Neuronal stem cell (in vitro differentiated cells): ENCODE results near the gene LILRA2.

ENCODE experiments used
- DNase-seq: peaks from one replicate; pipeline ENCODE4 v3.0.0-alpha.2; 2013; ENCODE audit warnings: low spot score
- H2AFZ ChIP-seq: one replicate; pipeline ENCODE4 v1.6.1; 2013; ENCODE audit warnings: mild to moderate bottlenecking, low read length, inconsistent platforms
- H2AK5ac ChIP-seq: 2 replicates; pipeline ENCODE4 v1.6.1; 2013; ENCODE audit warnings: low read depth, mild to moderate bottlenecking, inconsistent platforms, low read length, moderate library complexity, mixed read lengths
- H2BK120ac ChIP-seq: 2 replicates; pipeline ENCODE4 v1.6.1; 2013; ENCODE audit warnings: low read depth, mild to moderate bottlenecking, inconsistent platforms, low read length, moderate library complexity, mixed read lengths
- H2BK12ac ChIP-seq: one replicate; pipeline ENCODE4 v1.6.1; 2013; ENCODE audit warnings: low read length, inconsistent platforms
- H2BK15ac ChIP-seq: 2 replicates; pipeline ENCODE4 v1.6.1; 2013; ENCODE audit warnings: mild to moderate bottlenecking, low read length, inconsistent platforms, mixed read lengths
- H2BK5ac ChIP-seq: one replicate; pipeline ENCODE4 v1.6.1; 2013; ENCODE audit warnings: inconsistent platforms, mild to moderate bottlenecking, low read length, moderate library complexity
- H3K14ac ChIP-seq: one replicate; pipeline ENCODE4 v1.6.1; 2013; ENCODE audit warnings: low read length, inconsistent platforms
- H3K18ac ChIP-seq: 2 replicates; pipeline ENCODE4 v1.6.1; 2013; ENCODE audit warnings: low read length, inconsistent platforms
- H3K23ac ChIP-seq: 2 replicates; pipeline ENCODE4 v1.6.1; 2013; ENCODE audit warnings: low read depth, mild to moderate bottlenecking, mixed read lengths, low read length, inconsistent platforms; ENCODE audit not compliant: poor library complexity
- H3K27ac ChIP-seq: replicated peaks from 3 replicates; pipeline ENCODE4 v1.5.1; 2013; ENCODE audit warnings: low read length, inconsistent platforms
- H3K27me3 ChIP-seq, 3 experiments: 2 replicates each; pipeline ENCODE4 v1.6.1; 2013; ENCODE audit warnings: low read length in 3 of 3, mild to moderate bottlenecking in 2 of 3, inconsistent platforms in 1 of 3, low read depth in 1 of 3, mixed read lengths in 1 of 3, moderate library complexity in 1 of 3; ENCODE audit not compliant: control insufficient read depth in 3 of 3, insufficient read depth in 3 of 3
- H3K36me3 ChIP-seq, 2 donors: replicated peaks in 1 of 2; 2 replicates each; pipeline ENCODE4 v1.6.1; 2013; ENCODE audit warnings: low read length in 2 of 2; ENCODE audit not compliant: control insufficient read depth in 2 of 2, insufficient read depth in 2 of 2
- H3K4ac ChIP-seq: 2 replicates; pipeline ENCODE4 v1.6.1; 2013; ENCODE audit warnings: inconsistent platforms, mild to moderate bottlenecking, low read length, moderate library complexity
- H3K4me1 ChIP-seq, 2 donors: 1 replicate in 1 of 2; 2 replicates in 1 of 2; pipeline ENCODE4 v1.6.1; 2013; ENCODE audit warnings: low read length in 2 of 2, low read depth in 1 of 2; ENCODE audit not compliant: control insufficient read depth in 2 of 2, insufficient read depth in 1 of 2
- H3K4me2 ChIP-seq: one replicate; pipeline ENCODE4 v1.6.1; 2013; ENCODE audit warnings: mild to moderate bottlenecking, low read length, inconsistent platforms; ENCODE audit not compliant: insufficient read depth, poor library complexity, severe bottlenecking
- H3K4me3 ChIP-seq, 2 donors: 2 replicates each; pipeline ENCODE4 v1.5.1; 2013; ENCODE audit warnings: low read length in 2 of 2, mild to moderate bottlenecking in 2 of 2, inconsistent platforms in 1 of 2, moderate library complexity in 1 of 2
- H3K79me1 ChIP-seq: one replicate; pipeline ENCODE4 v1.6.1; 2013; ENCODE audit warnings: low read depth, mild to moderate bottlenecking, inconsistent platforms, low read length, moderate library complexity
- H3K9ac ChIP-seq: one replicate; pipeline ENCODE4 v1.6.1; 2013; ENCODE audit warnings: mild to moderate bottlenecking, low read depth, low read length, inconsistent platforms; ENCODE audit not compliant: poor library complexity
- H3K9me3 ChIP-seq, 2 donors: replicated peaks in 1 of 2; 2 replicates each; pipeline versions ENCODE3 to v1.6.1; 2013; ENCODE audit warnings: low read length in 2 of 2, mild to moderate bottlenecking in 2 of 2, inconsistent platforms in 1 of 2, low read depth in 1 of 2, mixed read lengths in 1 of 2, moderate library complexity in 1 of 2; ENCODE audit not compliant: control insufficient read depth in 2 of 2, insufficient read depth in 1 of 2
- H4K8ac ChIP-seq: one replicate; pipeline ENCODE4 v1.6.1; 2013; ENCODE audit warnings: low read depth, mild to moderate bottlenecking, inconsistent platforms, low read length, moderate library complexity
- H4K91ac ChIP-seq: one replicate; pipeline ENCODE4 v1.6.1; 2013; ENCODE audit warnings: low read length, low read depth, mild to moderate bottlenecking, inconsistent platforms; ENCODE audit not compliant: poor library complexity
- WGBS, 2 donors: extraction: QIAGEN DNeasy Blood & Tissue Kit; methylation state at CpG; one replicate each; pipeline ENCODE4 v1.1.7; 2013; ENCODE audit warnings: missing lambda C conversion rate in 2 of 2, mixed read lengths in 1 of 2; ENCODE audit not compliant: insufficient read length in 2 of 2, insufficient replicate concordance in 1 of 2; ENCODE audit errors: extremely low coverage in 2 of 2; 5-methylcytosine and 5-hydroxymethylcytosine counted together

Gene LILRA2

DNA sequence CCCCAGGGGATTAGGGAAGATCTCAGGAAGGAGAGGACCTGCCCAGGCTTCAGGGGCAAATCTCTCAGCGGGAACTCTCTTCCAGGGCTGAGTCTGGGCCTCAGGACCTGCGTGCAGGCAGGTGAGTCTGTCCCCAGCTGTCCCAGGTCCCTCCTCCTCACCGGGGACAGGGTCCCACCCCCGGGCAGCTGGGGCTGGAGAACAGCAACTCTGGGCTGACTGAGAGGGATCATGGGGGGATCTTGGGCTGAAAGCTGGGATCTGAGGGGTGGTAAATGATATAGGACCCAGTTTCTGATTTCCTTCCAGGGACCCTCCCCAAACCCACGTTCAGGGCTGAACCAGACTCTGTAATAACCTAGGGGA is 34.2 kb downstream of the LILRA2 start:
- DNase-seq = no peak
- H3K4me2 ChIP-seq = no peak overlapping the region
- H3K79me1 ChIP-seq = no peaks in the 10 kb centered on the region
- no peak overlapping the region for H2BK120ac ChIP-seq
- H3K27me3 ChIP-seq = no peaks in the 10 kb centered on the region
- H3K23ac ChIP-seq = no peak overlapping the region
- no peaks in the 10 kb centered on the region for H3K4me1 ChIP-seq
- H4K8ac ChIP-seq = no peak overlapping the region
- H3K4ac ChIP-seq = no peak overlapping the region
- H2AFZ ChIP-seq = no peak overlapping the region
- no peak overlapping the region for H2BK5ac ChIP-seq
- no peak overlapping the region for H3K4me3 ChIP-seq
- no peak overlapping the region for H4K91ac ChIP-seq
- H2BK15ac ChIP-seq = no peak overlapping the region
- no peak overlapping the region for H2BK12ac ChIP-seq
- peaks cover 4 to 40% of the 10 kb centered on the region in 2 donors for H3K9me3 ChIP-seq
- no peak overlapping the region for H3K27ac ChIP-seq
- H3K9ac ChIP-seq = no peak overlapping the region
- H3K36me3 ChIP-seq = no peaks in the 10 kb centered on the region
- no peak overlapping the region for H2AK5ac ChIP-seq
- WGBS, 2 donors = no CpG with 5 or more reads among the region's 5 CpGs
- H3K14ac ChIP-seq = no peak overlapping the region
- H3K18ac ChIP-seq = no peak overlapping the region

DNA sequence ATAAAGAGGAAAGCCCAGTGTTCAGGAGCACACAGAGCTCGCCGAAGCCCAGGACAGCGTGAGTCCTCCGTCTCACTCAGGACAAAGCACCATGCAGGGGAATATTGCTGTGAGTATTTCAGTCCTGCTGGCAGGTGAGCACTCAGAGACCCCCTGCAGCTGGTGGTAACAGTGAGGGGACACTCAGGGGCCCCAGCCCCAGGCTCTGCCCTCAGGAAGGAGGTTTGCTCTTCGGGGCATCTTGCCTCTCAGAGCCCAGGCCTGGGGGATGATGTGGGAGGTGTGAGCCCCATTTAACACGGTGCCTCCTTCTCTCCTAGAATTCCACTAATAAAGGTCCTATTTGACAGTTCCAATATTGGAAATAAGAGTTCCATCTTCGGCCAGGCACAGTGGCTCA is 34.6 kb downstream of the LILRA2 start:
- Histone ChIP-seq H2AK5ac (no peak overlapping the region), H3K36me3 (no peaks in the 10 kb centered on the region), H2BK12ac (no peak overlapping the region), H3K18ac (no peak overlapping the region), H3K79me1 (no peaks in the 10 kb centered on the region), H3K4me1 (no peaks in the 10 kb centered on the region), H2BK15ac (no peak overlapping the region), H3K23ac (no peak overlapping the region), H3K4me2 (no peak overlapping the region), H2BK120ac (no peak overlapping the region), H3K9ac (no peak overlapping the region), H3K14ac (no peak overlapping the region), H3K4me3 (no peak overlapping the region), H3K4ac (no peak overlapping the region), H2AFZ (no peak overlapping the region), H4K91ac (no peak overlapping the region), H3K9me3 (peaks cover 4 to 40% of the 10 kb centered on the region in 2 donors), H4K8ac (no peak overlapping the region), H2BK5ac (no peak overlapping the region), H3K27me3 (no peaks in the 10 kb centered on the region), H3K27ac (no peak overlapping the region)
- no peak for DNase-seq
- WGBS, 2 donors = no CpG with 5 or more reads among the region's 7 CpGs

DNA sequence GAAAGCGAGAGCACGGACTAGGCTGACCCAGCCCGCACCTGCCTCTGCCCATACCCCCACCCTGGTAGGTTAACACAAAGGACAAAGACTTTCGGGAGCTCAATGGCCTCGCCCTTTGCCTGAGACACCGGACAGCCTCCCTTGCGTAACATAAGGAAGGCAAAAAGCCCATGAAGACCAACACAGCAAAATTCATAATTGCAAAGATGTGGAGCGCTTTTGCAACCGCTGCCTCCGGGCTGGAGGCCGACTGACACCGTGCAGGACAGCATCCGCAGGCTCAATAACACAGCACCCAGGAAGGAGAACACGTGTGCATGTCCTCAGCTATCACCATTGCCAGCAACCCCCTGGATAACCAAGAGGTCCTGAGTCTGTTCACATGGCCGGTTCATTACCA is 35.2 kb downstream of the LILRA2 start:
- no peak overlapping the region for H3K9ac ChIP-seq
- no peak overlapping the region for H2BK15ac ChIP-seq
- H2BK12ac ChIP-seq = no peak overlapping the region
- no peak overlapping the region for H2AFZ ChIP-seq
- no peaks in the 10 kb centered on the region for H3K4me1 ChIP-seq
- H3K27ac ChIP-seq = no peak overlapping the region
- no peak overlapping the region for H2BK5ac ChIP-seq
- peaks cover 4 to 40% of the 10 kb centered on the region in 2 donors for H3K9me3 ChIP-seq
- no peak overlapping the region for H3K4ac ChIP-seq
- no peak overlapping the region for H2BK120ac ChIP-seq
- no peak overlapping the region for H3K23ac ChIP-seq
- H3K27me3 ChIP-seq = no peaks in the 10 kb centered on the region
- peak overlapping the region in 1 of 2 donors; percentile 49 for H3K4me3 ChIP-seq
- H3K14ac ChIP-seq = no peak overlapping the region
- H4K91ac ChIP-seq = no peak overlapping the region
- no peak overlapping the region for H2AK5ac ChIP-seq
- no peak for DNase-seq
- H3K79me1 ChIP-seq = no peaks in the 10 kb centered on the region
- H3K18ac ChIP-seq = no peak overlapping the region
- no peak overlapping the region for H3K4me2 ChIP-seq
- no CpG with 5 or more reads among the region's 15 CpGs for WGBS, 2 donors
- H3K36me3 ChIP-seq = no peaks in the 10 kb centered on the region
- no peak overlapping the region for H4K8ac ChIP-seq

DNA sequence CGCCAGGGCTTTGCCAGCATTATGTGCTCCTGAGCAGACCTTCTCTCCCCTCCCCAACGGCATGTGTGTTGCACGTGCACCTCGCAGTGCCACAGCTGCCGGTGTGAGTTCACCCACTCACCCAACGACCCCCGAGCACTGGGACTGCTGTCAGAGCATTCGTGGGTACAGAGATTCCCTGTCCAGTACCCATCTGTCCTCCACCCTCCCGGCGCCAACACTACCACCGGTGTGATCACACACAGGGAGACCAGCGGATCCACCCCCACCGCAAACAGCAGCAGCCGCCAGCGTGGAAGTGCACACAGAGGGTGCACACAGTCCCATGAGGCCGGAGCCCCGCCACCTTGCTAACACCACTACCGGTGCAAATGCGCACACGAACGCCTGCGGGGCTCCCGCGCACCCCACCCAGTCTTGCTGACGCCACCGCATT is 35.8 kb downstream of the LILRA2 start:
- no peak overlapping the region for H4K8ac ChIP-seq
- H2AK5ac ChIP-seq = no peak overlapping the region
- no CpG with 5 or more reads among the region's 26 CpGs for WGBS, 2 donors
- no peak overlapping the region for H3K4ac ChIP-seq
- H3K27ac ChIP-seq = no peak overlapping the region
- H2BK120ac ChIP-seq = no peak overlapping the region
- H3K9ac ChIP-seq = no peak overlapping the region
- H3K18ac ChIP-seq = no peak overlapping the region
- H3K79me1 ChIP-seq = no peaks in the 10 kb centered on the region
- no peak overlapping the region for H3K23ac ChIP-seq
- H2BK5ac ChIP-seq = no peak overlapping the region
- H3K14ac ChIP-seq = no peak overlapping the region
- H4K91ac ChIP-seq = no peak overlapping the region
- H3K4me2 ChIP-seq = no peak overlapping the region
- H3K4me3 ChIP-seq = peak overlapping the region in 1 of 2 donors; percentile 52
- DNase-seq = no peak
- no peak overlapping the region for H2AFZ ChIP-seq
- H3K27me3 ChIP-seq = no peaks in the 10 kb centered on the region
- no peaks in the 10 kb centered on the region for H3K36me3 ChIP-seq
- H2BK12ac ChIP-seq = no peak overlapping the region
- H3K9me3 ChIP-seq = peaks cover 4 to 40% of the 10 kb centered on the region in 2 donors
- no peak overlapping the region for H2BK15ac ChIP-seq
- no peaks in the 10 kb centered on the region for H3K4me1 ChIP-seq
